Motor neuron (in vitro differentiated cells): Measurements from ENCODE around the gene KCNS1. TPM values are rescaled to one million over a fixed set of nuclear protein-coding genes. Genes with fewer than 3 reads are reported as not detected.

Source experiments
- ATAC-seq, 8 experiments: fragments of 200-7000 bp; cut with Tn5 transposase; replicated peaks in 6 of 8; 2 replicates each; pipeline ENCODE4 v1.8.0; 2021; ENCODE audit warnings: mild to moderate bottlenecking in 8 of 8, moderate library complexity in 8 of 8
- H3K27ac ChIP-seq, 2 donors: fragments of 250-450 bp; sonication (Bioruptor Pico); 2 replicates each; pipeline ENCODE4 v1.9.0; 2021; ENCODE audit warnings: antibody characterized with exemption in 2 of 2, mild to moderate bottlenecking in 2 of 2, moderate library complexity in 1 of 2
- H3K4me1 ChIP-seq, 2 donors: fragments of 250-450 bp; sonication (Bioruptor Pico); replicated peaks in 1 of 2; 2 replicates each; pipeline ENCODE4 v1.6.1; 2021; ENCODE audit warnings: antibody characterized with exemption in 2 of 2, mild to moderate bottlenecking in 2 of 2, moderate library complexity in 1 of 2
- H3K4me3 ChIP-seq, 5 donors: fragments of 250-450 bp; sonication (Bioruptor Pico); 2 replicates each; pipeline ENCODE4 v1.9.0; 2021; ENCODE audit warnings: antibody characterized with exemption in 5 of 5, mild to moderate bottlenecking in 5 of 5, moderate library complexity in 4 of 5
- WGBS, 10 experiments: fragments of 450-650 bp; shearing (Covaris generic); methylation state at CpG; one replicate each; pipeline ENCODE4 v1.0.0; 2022; 5-methylcytosine and 5-hydroxymethylcytosine counted together
- in situ Hi-C, 9 experiments: fragments of 400-800 bp; cut with MboI; loops; one replicate each; pipeline ENCODE4 v1.15.0; 2021; ENCODE audit warnings: low sequenced_read_pairs in 9 of 9, low pct_unique_long_range_greater_than_20kb in 2 of 9; ENCODE audit not compliant: unreplicated experiment in 9 of 9
- total RNA-seq, 8 experiments: library from RNA; unstranded; fragments of 300-600 nt; gene quantifications; 2 replicates each; pipeline versions ENCODE4 v1.2.3 to v1.2.4, GENCODE V29; 2022

KCNS1 gene
- total RNA-seq, 8 experiments from 2014 or later = 0.15 to 0.85 (median 0.34) TPM

DNA sequence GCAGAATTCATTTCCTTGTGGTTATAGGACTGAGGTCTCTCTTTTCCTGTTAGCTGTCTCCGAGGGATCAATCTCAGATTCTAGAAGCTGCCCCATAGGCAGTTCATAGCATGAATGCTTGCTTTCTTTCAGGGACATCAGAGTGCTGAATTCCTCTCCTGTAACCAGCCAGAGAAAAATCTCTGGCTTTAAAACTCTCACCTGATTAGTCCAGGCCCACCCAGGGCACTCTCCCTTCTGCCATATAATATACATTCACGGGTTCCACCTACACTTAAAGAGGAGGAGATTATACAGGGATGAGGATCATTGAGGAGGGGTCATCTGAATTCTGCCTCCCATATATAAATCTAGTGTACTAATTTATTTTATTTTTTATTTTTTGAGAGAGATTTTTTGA is 2.1 kb upstream of the KCNS1 start:
- WGBS, 10 experiments = 14 to 88% (median 68%) methylated on average over 1 to 2 of the region's 2 CpGs; no CpG with 5 or more reads in 2 of the 10 experiments
- no peak overlapping the region for H3K4me3 ChIP-seq
- H3K27ac ChIP-seq = no peak overlapping the region
- in situ Hi-C loops = loop anchor here in 2 of 9 experiments (10.0 to 25.0 kb wide), 2 partner anchors 184 to 202 kb away; partner anchors contain the start of genes MATN4 (in 1 of the 2) and RBPJL (in 1 of the 2)
- H3K4me1 ChIP-seq = peaks cover 0 to 4% of the 10 kb centered on the region in 2 donors
- ATAC-seq = no peak

DNA sequence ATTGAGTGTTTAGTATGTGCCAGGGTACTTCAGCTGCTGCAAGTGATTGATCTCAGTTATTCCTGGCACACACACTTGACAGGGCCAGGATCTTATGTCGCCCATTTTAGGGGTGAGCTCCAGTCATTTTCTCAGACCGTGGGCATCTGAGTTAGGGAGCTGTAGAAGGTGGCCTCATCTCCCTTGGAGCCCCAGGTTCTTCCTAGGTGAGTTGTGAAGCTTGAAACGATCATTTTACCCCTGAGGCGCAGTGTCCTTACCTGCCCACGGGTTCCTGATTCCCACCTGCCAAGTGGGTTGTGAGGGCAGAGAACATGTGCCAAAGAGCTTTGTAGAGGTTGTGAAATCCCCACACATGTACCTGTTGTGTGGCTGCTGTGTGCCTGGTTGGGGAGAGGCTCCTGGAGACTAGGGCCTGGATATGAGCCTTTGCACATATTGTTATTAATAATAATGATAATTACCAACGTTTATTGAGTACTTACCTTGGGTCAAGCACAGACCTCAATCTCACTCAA is 465 bp upstream of the KCNS1 start:
- 0 to 100% (median 42%) methylated on average over 1 to 4 of the region's 6 CpGs; no CpG with 5 or more reads in 1 of the 10 experiments for WGBS, 10 experiments
- Histone ChIP-seq H3K4me1 (peaks cover 0 to 4% of the 10 kb centered on the region in 2 donors), H3K27ac (no peak overlapping the region), H3K4me3 (no peak overlapping the region)
- ATAC-seq = no peak
- in situ Hi-C loops = loop anchor here in 2 of 9 experiments (10.0 to 25.0 kb wide), 2 partner anchors 186 to 203 kb away; partner anchors contain the start of genes MATN4 (in 1 of the 2) and RBPJL (in 1 of the 2)

DNA sequence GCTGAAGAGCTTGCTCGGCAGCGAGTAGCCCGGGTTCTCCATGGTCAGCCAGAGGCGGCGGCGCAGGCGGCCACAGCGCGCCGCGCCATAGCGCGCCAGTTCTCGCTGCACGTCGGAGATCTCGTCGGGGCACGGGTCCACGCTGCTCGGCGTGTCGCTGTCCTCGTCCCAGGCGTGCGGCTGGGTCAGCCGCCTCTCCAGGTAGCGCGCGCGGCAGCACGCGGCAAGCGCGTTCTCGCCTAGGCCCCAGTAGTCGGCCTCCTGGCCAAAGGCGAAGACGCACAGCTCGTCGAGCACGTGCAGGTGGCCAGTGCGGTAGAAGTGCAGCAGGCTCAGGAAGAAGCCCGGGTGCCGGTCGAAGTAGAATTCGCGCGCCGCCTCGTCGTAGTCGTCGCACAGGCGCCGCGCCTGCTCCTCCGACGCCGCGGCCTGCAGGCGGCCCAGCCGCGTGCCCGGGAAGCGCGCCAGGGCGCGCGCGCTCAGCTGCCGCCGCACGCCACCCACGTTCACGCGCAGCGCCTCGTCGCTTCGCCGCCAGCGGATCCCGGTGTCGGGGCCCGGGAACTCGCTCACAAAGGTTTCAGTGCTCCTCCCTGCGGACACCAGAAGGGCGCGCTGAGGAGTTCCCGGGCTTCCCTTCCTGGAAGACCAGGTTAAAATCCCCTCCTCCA is 2.7 kb downstream of the KCNS1 start:
- 7 to 88% (median 25%) methylated on average over 3 to 18 of the region's 91 CpGs; no CpG with 5 or more reads in 5 of the 10 experiments for WGBS, 10 experiments
- in situ Hi-C loops = loop anchor here in 1 of 9 experiments (10.0 kb wide), 1 partner anchor 53 kb away; no protein-coding TSS in a partner anchor
- ATAC-seq = peak in 5 of 8 experiments; percentile 22 to 64 (median 49)
- Histone ChIP-seq H3K4me1 (peaks cover 0 to 4% of the 10 kb centered on the region in 2 donors), H3K4me3 (peak overlapping the region in 3 of 5 donors; percentile 12 to 16 (median 13)), H3K27ac (no peak overlapping the region)

DNA sequence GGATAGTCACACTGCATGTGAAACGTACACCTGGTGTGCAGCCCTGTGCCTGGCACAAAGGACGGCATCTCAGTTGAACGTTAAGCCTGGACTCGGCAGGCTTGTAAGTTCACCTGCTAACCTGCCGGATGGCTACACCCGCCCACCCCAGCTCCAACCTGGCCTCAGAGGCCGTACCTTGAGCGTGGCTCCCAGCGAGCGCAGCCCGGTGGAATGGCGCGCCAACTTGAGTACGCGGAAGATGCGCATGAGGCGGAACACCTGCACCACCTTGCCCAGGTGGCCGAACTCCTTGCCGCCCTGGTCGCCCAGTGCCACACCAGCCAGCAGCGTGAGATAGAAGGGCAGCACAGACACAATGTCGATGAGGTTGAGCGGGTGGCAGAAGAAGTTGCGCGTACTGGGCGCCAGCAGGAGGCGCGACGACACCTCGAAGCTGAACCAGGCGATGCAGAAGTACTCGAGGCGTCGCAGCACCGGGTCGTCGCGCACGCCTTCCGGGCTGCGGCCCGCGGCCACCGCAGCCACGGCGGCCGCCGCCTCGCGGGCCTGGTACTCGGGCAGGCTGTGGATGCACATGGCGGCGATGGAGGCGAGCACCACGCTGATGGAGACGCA is 3.3 kb downstream of the KCNS1 start:
- in situ Hi-C loops = loop anchor here in 1 of 9 experiments (10.0 kb wide), 1 partner anchor 53 kb away; no protein-coding TSS in a partner anchor
- H3K4me1 ChIP-seq = peaks cover 0 to 4% of the 10 kb centered on the region in 2 donors
- peak overlapping the region in 2 of 5 donors; percentile 12 to 16 for H3K4me3 ChIP-seq
- 25 to 100% (median 80%) methylated on average over 1 to 25 of the region's 56 CpGs; no CpG with 5 or more reads in 5 of the 10 experiments for WGBS, 10 experiments
- no peak overlapping the region for H3K27ac ChIP-seq
- peak in 5 of 8 experiments; percentile 9 to 86 (median 44) for ATAC-seq

DNA sequence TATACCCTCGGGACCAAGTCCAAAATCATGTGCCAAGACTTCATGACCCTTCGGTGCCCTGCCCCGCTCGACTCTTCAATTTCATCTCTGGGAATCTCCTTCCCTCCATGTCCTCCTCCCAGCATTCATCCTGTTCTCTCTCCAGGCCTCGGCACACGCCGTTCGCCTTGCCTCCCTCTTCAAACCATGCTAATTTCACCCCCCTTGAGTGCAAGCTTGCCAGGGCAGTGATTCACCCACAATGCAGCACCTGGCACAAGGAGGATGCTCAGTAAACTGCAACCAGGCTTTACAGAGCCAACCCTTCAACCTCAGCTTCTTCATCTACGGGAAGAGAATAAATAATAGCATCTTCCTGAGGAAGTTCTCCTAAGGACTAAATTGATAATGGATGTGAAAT is 4.1 kb downstream of the KCNS1 start:
- no peak overlapping the region for H3K27ac ChIP-seq
- peaks cover 0 to 4% of the 10 kb centered on the region in 2 donors for H3K4me1 ChIP-seq
- WGBS, 10 experiments = 20 to 89% (median 80%) methylated on average over 1 to 9 of the region's 9 CpGs; no CpG with 5 or more reads in 2 of the 10 experiments
- ATAC-seq = no peak
- in situ Hi-C loops = loop anchor here in 1 of 9 experiments (10.0 kb wide), 1 partner anchor 52 kb away; no protein-coding TSS in a partner anchor
- H3K4me3 ChIP-seq = no peak overlapping the region

DNA sequence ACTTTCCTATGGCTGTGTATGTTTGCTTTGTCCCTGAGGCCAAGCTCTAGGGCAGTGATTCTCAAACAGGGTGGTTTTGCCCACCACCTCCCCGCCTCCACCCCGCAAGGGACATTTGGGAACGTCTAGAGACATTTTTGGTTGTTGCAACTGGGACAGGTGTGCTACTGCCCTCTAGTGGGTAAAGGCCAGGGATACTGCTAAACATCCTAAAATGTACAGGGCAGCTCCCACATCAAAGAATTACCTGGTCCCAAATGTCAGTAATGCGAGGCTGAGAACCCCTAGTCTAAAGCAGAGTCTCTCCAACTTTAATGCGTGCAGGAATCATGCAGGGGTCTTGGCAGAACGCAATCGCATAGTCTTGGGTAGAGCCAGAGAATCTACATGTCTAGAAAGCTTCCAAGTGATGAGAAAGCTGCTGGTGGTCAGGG is 5.1 kb downstream of the KCNS1 start:
- ATAC-seq = peak in 5 of 8 experiments; percentile 27 to 68 (median 45)
- in situ Hi-C loops = loop anchor here in 1 of 9 experiments (10.0 kb wide), 1 partner anchor 51 kb away; no protein-coding TSS in a partner anchor
- WGBS, 10 experiments = 0 to 27% (median 4%) methylated on average over 1 to 3 of the region's 7 CpGs; no CpG with 5 or more reads in 4 of the 10 experiments
- Histone ChIP-seq H3K4me1 (peaks cover 0 to 2% of the 10 kb centered on the region in 2 donors), H3K27ac (no peak overlapping the region), H3K4me3 (no peak overlapping the region)

DNA sequence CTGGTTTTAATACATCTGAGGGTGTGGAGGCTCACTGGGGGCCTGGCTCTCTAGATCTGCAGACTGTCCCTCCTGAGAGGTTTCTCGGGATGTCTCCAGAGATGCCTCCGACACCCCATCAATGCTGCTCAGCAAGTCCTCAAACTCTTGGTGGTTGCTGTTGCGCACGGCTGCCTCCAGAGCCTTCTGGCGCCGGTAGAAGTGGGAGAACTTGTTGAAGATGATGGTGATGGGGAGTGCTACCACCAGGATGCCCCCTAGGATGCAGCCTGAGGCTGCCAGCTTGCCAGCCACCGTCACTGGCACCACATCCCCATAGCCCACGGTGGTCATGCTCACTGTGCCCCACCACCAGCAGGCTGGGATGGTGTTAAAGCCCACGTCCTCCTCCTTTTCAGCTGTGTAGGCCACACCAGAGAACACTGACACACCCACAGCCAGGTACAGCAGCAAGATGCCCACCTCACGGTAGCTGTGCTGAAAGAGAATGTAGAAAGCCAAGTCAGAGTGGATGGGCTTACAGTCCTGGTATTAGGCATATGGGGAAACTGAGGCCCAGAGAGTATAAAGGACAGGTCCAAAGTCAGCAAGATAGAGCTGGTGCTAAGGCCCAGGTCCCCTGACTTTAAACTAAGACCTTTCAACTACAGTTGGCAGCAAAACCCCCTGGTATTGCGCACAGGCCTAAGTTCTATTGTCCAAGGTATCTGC is 5.9 kb downstream of the KCNS1 start:
- in situ Hi-C loops = loop anchor here in 1 of 9 experiments (10.0 kb wide), 1 partner anchor 50 kb away; no protein-coding TSS in a partner anchor
- no peak for ATAC-seq
- Histone ChIP-seq H3K4me3 (no peak overlapping the region), H3K27ac (no peak overlapping the region), H3K4me1 (no peaks in the 10 kb centered on the region)
- WGBS, 10 experiments = 90 to 100% (median 96%) methylated on average over 1 to 4 of the region's 11 CpGs; no CpG with 5 or more reads in 6 of the 10 experiments

DNA sequence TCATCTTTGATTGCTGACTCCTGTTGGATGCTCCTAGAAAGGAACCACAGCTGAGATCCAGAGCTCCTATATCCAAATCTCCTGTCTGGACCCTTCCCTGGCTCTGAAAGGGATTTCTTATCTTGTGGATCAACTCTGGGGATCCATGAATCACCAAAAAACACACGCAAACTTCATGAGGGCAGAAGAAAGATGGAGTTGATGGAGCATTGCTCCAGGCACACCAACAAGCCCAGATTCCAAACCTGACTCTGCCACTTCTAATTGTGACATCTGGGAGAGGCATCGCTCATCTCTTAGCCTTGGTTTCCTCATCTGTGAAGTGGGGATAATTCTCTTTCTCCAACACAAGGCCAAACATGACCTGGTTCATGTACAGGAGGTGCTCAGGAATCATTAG is 6.7 kb downstream of the KCNS1 start:
- in situ Hi-C loops = loop anchor here in 1 of 9 experiments (10.0 kb wide), 1 partner anchor 49 kb away; no protein-coding TSS in a partner anchor
- Histone ChIP-seq H3K27ac (no peak overlapping the region), H3K4me3 (no peak overlapping the region), H3K4me1 (no peaks in the 10 kb centered on the region)
- 40 to 100% (median 100%) methylated on average over 1 to 2 of the region's 2 CpGs; no CpG with 5 or more reads in 5 of the 10 experiments for WGBS, 10 experiments
- ATAC-seq = no peak

DNA sequence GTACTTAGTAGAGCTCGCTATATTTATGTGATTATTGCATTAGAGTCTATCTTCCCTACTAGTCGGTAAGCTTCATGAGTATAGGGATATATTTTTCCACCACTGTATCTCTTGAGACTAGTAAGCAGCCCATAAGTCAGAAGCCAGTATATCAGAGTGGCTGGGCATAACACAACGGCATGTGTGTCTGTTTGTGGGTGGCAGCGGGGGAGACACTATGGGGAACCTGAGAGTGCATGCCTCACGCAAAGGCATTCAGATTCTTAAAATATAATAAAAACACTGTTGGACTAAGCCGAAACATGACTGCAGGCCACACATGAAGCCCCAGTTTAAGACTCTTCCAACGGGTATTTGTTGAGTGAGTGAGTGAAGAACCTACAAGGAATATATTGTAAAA is 8.0 kb downstream of the KCNS1 start:
- Histone ChIP-seq H3K27ac (no peak overlapping the region), H3K4me1 (no peaks in the 10 kb centered on the region), H3K4me3 (no peak overlapping the region)
- no peak for ATAC-seq
- 83 to 100% (median 92%) methylated on average over 1 to 6 of the region's 7 CpGs; no CpG with 5 or more reads in 3 of the 10 experiments for WGBS, 10 experiments
- in situ Hi-C loops = loop anchor here in 1 of 9 experiments (10.0 kb wide), 1 partner anchor 48 kb away; no protein-coding TSS in a partner anchor

DNA sequence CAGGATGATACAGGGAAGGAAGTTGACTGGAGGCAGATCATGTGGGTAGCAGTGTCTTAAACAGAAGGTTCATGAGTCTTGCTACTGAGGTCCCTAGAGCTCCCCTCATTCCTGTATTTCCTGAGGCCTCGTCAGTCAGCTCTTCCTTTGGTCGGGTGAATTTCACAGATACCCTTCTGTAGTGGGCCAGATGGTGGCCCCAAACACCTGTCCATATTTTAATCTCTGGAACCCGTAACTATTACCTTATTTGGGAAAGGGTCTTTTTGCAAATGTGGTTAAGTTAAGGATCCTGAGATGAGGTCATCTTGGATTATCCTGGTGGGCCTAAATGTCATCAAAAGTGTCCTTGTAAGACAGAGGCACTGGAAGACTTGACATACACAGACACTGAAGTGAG is 9.6 kb downstream of the KCNS1 start:
- no peak overlapping the region for H3K4me3 ChIP-seq
- no peak for ATAC-seq
- H3K4me1 ChIP-seq = no peaks in the 10 kb centered on the region
- WGBS, 10 experiments = 70 to 100% (median 84%) methylated on average over 1 to 3 of the region's 3 CpGs; no CpG with 5 or more reads in 3 of the 10 experiments
- in situ Hi-C loops = loop anchor here in 1 of 9 experiments (10.0 kb wide), 1 partner anchor 47 kb away; no protein-coding TSS in a partner anchor
- no peak overlapping the region for H3K27ac ChIP-seq

DNA sequence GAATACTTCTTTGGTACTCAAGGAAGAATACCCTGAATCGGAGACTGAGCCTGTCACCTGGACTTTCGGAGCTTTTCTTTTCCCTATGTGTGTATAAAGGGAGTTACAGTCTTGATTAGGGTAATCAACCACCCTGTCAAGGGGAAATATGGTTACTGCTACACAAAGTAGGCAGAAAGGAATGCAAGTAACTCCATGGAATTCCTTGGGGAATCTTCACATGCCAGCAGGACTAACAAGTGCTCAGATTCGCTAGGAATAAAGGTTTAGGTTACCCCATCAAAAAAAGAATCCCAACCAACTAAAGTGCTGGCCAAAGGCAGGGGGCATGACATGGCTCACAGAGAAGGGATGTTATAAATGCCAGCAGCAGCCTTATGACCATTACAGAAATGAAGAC is 10.4 kb downstream of the KCNS1 start:
- Histone ChIP-seq H3K4me1 (no peaks in the 10 kb centered on the region), H3K27ac (no peak overlapping the region), H3K4me3 (no peak overlapping the region)
- WGBS, 10 experiments = 78 to 100% (median 96%) methylated on average over 1 to 3 of the region's 3 CpGs; no CpG with 5 or more reads in 3 of the 10 experiments
- in situ Hi-C loops = loop anchor here in 1 of 9 experiments (10.0 kb wide), 1 partner anchor 46 kb away; no protein-coding TSS in a partner anchor
- no peak for ATAC-seq

DNA sequence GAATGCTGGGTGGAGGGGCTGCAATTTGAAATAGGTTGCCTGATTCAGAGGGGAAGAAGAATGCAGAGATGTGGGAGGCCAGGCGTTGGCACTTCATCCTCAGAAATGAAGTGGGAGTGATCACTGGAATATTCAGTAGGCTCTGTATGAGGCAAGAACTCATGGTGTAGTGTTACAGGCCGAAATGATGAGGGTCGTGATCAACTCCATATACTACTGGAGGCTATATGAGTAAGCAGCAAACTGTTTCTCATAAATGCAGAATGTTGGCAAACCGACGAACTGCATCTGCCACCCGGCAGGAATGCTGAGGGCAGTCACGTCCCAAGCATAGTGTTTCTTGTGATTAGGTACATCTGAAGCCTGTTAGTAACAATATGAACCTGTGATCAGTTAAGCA is 12.7 kb downstream of the KCNS1 start:
- Histone ChIP-seq H3K4me3 (no peak overlapping the region), H3K4me1 (no peaks in the 10 kb centered on the region), H3K27ac (no peak overlapping the region)
- 0 to 100% (median 75%) methylated on average over 1 to 7 of the region's 7 CpGs; no CpG with 5 or more reads in 2 of the 10 experiments for WGBS, 10 experiments
- in situ Hi-C loops = no loop called here
- ATAC-seq = peak in 3 of 8 experiments; percentile 99 to 100 (median 100)
